ENCODE data around the gene CFAP47. TPM values are rescaled to one million over a fixed set of nuclear protein-coding genes. Genes with fewer than 3 reads are reported as not detected.
"Not testable (repeated sequence)": the region's sequence is repeated elsewhere in the genome, so short reads cannot be mapped to it uniquely, and the experiment has no call there.

CFAP47 gene, protein sequence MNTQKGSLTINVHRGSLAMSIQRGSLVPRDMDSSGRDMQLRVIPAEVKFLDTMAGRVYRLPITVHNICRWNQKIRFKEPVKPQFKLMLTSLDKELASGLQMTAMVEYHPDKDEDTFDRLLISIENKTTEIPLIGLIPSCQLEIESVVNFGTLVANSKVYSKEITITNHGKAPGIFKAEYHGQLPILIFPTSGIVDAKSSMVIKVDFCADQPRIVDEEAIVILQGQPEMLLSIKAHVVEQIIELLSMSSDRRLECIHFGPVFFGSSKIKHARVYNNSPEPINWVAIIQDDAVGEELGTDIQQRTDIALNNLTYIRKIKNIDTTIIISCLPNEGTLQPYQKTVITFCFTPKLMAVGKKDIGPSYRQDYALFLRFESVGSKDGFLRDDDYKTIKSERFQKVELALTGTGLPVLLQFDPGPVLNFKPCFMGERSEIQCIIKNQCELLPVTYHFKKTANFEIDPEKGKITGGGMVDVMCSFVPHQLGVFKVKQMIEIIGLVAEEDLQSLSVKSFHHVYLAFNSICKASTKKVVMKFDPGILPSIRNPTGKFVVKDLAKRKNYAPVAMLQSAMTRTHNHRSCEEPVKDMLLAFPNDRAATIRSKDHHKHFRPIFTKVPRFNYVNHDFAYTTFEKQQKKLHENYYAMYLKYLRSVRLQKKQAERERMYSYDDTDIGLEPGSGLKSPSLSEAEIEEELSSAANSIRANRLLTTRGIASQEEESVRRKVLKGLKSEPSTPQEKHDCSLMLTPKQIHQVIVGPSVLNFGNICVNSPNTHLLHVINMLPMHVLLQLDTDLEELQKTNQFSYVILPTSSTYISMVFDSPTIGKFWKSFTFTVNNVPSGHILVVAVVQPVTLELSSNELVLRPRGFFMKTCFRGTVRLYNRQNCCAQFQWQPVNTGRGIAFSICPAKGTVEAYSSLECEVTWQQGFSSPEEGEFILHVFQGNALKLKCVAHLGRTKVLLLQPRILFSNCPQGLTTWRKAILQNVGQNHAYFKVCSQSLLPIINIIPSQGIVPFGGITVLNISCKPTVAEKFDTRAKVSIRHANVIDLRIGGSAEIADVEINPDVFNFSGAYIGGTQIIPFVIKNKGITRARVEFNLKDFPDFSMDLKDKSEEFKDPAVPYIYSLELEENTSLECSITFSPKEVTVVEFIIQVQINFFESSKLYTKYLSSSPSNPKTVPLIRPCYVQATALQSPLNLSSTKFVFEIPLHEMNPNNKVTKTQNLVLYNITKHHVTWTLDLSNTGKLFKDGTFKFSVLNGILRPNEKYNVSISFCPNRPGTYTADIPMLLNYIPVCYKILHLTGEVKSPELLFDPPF (N-terminal part only)
- under 1 TPM; 0.57 to 0.84 (median 0.81) TPM for polyA plus RNA-seq (ENCODE audit: insufficient read length in 4 of 4)

DNA sequence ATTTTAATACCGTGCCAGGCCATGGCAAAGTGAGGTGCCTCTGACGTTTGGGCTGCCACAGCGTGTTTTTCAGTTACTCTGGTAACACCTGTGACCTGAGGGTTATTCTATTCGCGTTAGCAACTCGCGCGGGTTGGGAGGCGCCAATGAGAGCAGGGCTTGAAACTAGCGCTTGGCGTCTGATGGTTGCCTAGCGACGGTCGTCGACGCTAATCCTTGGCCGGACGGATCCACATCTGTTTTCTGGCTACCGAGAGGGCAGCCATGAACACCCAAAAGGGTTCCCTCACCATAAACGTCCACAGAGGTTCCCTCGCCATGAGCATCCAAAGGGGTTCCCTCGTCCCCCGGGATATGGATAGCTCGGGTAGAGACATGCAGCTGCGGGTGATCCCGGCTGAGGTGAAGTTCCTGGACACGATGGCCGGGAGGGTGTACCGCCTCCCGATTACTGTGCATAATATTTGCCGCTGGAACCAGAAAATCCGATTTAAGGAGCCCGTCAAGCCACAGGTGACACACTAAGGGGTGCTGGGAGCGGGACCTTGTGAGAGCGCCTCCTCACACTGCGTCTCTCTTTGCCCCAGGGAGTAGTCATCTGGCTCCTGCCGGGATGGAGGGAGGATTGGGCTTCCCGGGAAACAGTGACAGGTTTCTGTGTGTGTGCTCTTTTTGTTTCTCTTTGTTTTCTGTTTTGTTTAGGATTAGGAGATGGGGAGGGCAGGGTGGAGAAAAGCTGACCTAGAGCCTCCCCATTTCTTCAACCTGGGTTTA is at the start of gene CFAP47:
CFAP47 (plus strand) TSS at position 199 of the 774 bp plus-strand sequence; CDS start at position 265, 66 bp downstream.
- peak; percentile 27 to 40 (median 31) for DNase-seq (ENCODE audit: low read depth in 4 of 4, low spot score in 3 of 4)

DNA sequence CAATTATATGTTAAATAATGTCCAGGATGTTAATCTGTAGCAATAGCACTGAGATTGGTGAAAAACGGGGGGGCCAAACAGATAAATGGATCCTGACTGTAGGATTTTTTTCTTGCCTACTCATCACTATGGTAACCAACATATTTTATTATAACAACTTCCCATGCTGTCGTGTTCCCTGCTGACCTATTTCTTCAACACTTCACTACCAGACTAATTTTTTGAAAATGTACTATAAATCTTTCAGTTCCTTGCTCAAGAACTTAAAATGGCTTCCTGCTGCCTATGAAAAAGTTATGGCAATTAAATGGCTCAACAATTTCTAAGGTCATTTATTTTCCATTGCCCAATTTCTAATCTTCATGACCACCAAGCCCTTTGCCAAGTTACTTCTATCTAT is 38.9 kb upstream of the CFAP47 start:
- DNase-seq (ENCODE audit: low read depth in 4 of 4, low spot score in 3 of 4): no peak

DNA sequence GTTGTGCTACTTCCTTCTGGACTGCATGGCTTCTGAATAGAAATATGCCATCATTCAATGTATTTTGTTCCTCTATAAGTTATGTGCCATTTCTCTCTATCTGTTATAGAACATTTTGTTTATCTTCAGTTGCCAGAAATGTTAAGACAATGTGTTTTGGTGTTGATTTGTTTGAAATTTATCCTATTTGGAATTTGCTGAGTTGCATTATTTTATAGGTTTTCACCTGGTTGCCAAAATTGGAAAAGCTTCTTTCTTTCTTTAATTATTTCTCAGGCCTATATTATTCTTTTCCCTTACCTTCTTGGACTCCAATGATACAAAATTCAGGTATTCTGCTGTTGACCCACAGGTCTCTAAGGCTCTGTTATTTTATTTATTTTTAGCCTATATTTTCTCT is 33.4 kb upstream of the CFAP47 start:
- no peak for DNase-seq (ENCODE audit: low read depth in 4 of 4, low spot score in 3 of 4)

DNA sequence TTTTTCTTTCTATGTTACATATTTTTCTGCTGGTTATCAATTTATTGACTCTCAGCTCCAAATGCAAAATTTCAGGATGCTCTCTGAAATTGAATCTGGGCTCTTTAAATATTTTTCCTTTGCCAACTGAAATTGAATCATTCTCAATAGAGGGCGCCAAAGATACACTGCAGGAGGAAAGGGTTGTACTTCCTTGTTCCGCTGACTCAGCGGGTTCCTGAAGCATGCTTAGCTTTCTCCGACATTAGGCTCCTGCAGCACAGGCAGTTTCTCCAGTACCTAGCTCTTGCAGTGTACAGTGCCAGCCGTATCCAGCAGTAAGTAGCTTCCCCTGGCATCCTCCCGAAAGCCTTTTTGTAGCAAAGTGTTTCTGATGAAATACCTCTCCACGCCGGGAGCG is 28.8 kb upstream of the CFAP47 start:
- peak; percentile 7 to 22 (median 8) for DNase-seq (ENCODE audit: low read depth in 4 of 4, low spot score in 3 of 4)

DNA sequence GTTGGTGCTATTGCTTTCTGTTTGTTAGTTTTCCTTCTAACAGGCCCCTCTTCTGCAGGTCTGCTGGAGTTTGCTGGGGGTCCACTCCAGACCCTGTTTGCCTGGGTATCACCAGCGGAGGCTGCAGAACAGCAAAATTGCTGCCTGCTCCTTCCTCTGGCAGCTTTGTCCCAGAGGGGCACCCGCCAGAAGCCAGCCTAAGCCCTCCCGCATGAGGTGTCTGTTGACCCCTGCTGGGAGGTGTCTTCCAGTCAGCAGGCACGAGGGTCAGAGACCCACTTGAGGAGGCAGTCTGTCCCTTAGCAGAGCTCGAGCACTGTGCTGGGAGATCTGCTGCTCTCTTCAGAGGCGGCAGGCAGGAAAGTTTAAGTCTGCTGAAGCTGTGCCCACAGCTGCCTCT is 67.3 kb downstream of the CFAP47 start:
- not testable (repeated sequence) for DNase-seq (ENCODE audit: low read depth in 4 of 4, low spot score in 3 of 4)

DNA sequence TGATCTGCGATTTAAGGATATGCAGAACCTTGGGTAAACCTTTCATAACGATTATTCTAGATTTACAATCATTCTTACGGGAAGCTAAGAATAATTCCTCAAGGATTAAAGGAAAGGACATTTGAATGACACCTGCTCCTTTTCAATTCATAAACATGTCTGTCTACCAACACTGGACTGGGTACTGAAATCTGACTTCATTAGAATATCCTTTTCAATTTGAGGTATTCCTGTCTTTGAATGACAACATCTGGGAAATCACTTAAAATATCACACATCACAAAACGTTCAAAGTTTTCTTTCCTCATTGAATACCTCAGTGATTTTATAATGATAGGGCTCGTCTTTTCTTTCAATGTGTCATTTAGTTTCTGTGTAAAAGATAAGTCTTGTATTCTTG is 87.7 kb downstream of the CFAP47 start:
- DNase-seq (ENCODE audit: low read depth in 4 of 4, low spot score in 3 of 4): no peak

DNA sequence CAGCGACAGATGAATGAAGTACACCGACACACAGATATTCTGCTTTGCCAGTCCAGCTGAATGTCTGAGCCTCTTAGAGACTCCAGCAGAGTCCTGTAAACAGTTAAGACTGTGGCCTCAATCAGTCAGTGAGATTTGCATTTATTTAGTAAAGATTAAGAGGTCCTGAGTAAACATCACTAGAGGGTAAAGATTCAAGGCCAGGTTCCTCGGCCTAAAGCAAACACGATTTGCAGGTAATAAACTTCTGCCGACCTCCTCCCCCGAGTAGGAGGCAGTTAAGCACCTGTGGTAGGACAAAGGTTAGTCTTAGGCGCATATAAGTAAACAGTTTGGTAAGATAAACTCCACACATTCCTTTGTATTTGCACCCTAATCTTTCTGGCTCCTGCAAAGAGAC is 99.6 kb downstream of the CFAP47 start:
- DNase-seq (ENCODE audit: low read depth in 4 of 4, low spot score in 3 of 4): no peak

DNA sequence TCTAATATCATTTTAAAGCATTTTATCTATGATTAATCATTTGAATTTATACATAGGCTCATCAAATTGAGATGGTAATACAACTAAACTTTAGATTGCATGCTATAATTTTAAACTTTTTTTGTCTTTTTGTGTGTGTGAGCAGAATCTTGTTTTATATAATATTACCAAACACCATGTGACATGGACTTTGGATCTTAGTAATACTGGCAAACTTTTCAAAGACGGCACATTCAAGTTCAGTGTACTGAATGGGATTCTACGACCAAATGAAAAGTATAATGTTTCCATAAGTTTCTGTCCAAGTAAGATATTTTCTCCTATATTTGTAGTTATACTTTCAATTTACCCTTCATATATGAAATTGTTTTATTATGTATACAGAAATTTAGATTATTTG is 116.0 kb downstream of the CFAP47 start:
- DNase-seq (ENCODE audit: low read depth in 4 of 4, low spot score in 3 of 4): no peak

DNA sequence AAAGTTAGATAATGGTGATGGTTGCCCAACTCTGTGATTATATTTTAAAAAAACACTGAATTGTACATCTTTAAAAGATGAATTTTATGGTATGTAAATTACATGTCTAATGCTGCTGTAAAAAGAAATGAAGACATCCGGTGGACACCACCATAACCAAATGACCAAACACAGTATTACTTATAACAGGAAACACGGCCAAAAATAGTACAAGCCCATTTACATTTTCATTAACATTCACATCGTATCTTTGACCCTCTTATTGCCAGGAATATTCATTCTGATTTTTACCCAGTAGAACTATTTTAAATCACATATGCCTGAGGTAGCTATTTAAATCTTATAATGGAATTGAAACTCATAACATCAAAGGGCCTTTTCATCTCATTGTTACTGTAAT is 143.2 kb downstream of the CFAP47 start:
- DNase-seq (ENCODE audit: low read depth in 4 of 4, low spot score in 3 of 4): no peak

DNA sequence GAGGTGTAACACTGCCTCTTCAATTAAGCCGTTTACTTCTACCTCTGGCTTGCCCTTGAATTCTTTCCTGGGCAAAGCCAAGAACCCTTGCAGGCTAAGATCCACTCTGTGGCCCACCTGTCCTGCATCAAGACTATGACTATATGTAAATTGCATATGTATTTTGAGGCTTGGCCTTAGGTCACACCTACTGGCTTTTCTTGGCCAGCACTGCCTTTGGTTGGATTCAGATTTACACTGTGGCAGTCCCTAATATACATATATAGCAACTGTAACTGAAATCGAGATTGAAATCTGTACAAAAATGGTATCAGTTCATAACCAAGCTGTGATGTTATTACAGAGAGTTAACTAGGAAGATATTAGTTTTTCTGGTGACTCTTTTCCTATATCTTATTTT is 151.5 kb downstream of the CFAP47 start:
- no peak for DNase-seq (ENCODE audit: low read depth in 4 of 4, low spot score in 3 of 4)

DNA sequence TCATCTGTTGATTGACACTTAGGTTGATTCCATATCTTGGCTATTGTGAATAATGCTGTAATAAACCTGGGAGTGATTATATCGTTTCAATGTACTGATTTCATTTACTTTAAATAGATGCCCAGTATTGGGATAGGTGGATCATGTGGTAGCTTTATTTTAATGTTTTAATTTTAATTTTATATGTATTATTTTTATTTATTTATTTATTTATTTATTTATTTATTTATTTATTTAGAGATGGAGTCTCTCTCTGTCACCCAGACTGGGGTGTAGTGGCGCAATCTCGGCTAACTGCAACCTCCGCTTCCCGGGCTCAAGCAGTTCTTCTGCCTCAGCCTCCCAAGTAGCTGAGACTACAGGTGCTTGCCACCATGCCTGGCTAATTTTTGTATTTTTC is 155.5 kb downstream of the CFAP47 start:
- not testable (repeated sequence) for DNase-seq (ENCODE audit: low read depth in 4 of 4, low spot score in 3 of 4)

DNA sequence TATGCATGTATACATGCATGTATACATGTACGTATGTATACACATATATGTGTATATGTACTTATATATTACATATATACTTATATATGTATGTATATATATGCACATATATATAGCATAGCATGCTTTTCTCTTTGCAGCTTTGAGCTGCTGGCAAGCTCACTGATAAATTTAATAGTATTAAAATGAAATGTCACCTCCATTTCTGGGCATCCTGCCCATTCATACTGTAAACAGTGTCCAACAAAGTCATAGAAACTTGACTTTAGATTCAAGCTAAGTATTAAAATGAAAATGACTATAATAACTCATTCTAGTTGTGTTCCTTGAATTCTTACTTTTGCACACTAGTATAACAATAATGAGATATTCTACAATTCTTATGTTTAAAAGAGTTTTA is 163.7 kb downstream of the CFAP47 start:
- no peak for DNase-seq (ENCODE audit: low read depth in 4 of 4, low spot score in 3 of 4)

DNA sequence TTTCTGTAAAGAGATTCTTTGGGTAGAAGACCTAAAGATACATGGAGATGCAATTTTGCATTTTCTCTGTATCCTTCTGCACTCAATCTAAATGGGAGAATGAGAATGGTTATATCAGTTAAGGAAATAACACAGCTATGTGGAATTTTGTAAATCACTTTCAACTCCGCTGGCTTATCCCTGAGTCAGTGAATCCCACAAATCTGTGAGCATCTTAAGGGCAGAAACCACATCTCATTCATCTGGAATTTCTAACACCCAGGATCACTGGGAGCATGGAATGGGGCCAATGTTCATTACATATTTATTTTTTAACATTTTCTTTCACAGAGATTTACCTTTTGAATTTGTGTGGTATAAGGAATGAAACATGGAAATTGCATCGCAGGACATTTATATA is 167.8 kb downstream of the CFAP47 start:
- no peak for DNase-seq (ENCODE audit: low read depth in 4 of 4, low spot score in 3 of 4)

DNA sequence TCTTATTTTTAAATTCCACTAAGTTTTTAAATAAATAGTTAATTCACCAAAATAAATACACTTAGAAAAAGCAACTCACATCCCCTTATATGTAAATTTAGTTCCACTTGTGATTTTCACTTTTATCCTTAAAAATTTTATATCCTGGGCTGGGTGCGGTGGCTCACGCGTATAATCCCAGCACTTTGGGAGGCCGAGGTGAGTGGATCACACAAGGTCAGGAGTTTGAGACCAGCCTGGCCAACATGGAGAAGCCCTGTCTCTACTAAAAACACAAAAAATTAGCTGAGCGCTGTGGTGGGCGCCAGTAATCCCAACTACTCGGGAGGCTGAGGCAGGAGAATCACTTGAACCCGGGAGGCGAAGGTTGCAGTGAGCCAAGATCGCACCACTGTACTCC is 169.4 kb downstream of the CFAP47 start:
- not testable (repeated sequence) for DNase-seq (ENCODE audit: low read depth in 4 of 4, low spot score in 3 of 4)

DNA sequence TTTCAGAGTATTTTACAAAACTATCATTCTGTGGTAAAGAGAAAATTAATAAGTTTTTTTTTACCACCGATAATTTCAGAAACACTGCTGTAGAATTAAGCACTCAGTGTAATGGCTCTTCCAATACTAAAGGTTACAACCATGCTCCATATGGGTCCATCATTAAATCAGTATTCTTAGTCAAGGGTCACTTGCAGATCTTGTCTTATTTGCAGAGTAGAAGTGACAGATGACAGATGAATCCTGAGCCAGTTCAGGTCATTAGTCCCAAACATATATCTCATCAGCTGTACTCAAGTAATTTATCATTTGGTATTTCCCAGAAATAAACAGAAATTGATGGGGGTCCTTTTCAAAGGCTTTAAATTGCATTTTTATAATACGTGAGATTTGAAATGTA is 182.9 kb downstream of the CFAP47 start:
- DNase-seq (ENCODE audit: low read depth in 4 of 4, low spot score in 3 of 4): no peak

DNA sequence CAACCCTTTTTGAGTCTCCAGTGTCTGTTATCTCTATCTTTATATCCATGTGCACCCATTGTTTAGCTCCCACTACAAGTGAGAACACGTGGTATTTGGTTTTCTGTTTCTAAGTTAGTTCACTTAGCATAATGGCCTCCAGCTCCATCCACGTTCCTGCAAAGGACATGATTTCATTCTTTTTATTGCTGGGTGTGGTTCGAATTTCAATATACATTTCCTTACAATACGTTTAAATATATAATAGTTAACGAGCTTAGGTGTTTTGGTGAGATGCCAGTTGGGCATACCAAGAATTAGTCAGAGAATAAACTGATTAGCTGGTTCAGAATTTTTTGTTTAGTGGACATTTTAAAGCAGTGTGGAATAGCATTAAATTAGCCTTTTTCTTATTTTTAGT is 196.7 kb downstream of the CFAP47 start:
- DNase-seq (ENCODE audit: low read depth in 4 of 4, low spot score in 3 of 4): no peak

DNA sequence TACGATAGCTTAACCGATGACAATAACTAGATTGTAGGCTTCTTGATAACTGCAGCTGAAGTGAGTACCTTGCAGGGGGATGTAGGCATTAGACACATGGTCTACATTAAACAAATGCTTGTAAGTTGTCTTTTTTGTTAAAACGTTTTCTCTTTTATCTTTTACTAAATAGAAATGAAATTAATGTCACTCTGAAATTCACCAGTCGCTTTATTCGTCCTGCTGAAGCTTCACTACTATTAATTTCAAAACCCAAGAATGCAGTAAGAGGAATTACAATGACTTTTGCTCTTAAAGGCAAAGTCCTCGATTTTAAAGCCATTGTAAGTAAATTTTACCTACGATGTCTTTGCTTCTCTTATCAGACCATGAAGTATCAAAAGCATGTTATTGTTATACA is 239.7 kb downstream of the CFAP47 start:
- no peak for DNase-seq (ENCODE audit: low read depth in 4 of 4, low spot score in 3 of 4)

DNA sequence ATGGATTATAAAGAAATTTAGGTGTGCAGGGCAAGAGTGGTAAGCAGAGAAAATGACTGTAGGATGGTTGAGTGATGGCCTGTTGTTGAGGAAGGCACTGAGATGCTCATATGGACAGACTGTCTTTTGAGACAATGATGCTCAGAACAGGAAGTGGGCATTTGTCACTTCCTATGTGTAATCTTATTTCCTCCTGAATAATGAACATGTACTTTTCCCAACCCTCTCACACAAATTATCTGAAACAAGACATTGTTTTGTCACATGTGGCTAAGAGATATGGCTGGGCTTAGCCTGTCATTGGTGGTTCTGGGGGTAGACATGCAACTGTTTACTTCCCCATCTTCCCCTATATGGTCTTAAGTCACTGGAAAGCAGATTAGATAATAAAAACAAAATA is 240.5 kb downstream of the CFAP47 start:
- no peak for DNase-seq (ENCODE audit: low read depth in 4 of 4, low spot score in 3 of 4)

DNA sequence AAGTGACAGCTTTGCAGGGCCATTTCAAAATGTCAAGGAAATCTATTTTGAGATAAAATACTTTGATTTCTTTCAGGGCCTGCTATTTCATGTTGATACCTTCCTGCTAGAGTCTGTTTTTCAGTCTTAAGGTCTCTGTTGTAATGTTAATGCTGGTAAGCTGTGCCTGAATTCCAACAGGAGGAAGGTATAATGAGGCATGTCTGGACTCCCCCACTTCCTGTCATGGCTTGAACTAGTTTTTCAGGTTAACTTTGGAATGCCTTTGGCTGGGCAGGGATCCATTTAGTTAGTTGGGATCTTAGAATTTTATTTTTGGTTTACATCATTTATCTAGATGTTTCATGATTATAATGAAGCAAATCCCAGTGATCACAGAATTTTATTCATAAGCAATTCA is 279.0 kb downstream of the CFAP47 start:
- DNase-seq (ENCODE audit: low read depth in 4 of 4, low spot score in 3 of 4): no peak

DNA sequence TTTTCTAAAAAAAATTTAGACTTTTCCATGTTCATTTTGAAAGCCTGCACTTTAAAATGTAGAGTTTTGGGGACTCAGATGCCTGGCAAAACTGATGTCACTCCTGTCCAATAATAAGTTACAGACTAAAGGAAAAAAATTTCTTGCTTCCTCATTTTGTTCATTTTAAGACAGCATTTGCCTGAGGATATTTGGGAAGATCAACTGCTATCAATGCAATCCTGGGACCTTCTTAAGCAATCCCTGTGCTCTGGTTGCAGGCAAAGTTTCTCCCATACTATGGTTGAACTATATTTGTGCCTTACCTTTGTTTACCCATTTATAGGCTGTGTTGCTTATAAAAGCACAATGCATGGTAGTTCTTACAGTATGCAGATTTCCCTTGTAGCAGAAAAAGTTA is 280.4 kb downstream of the CFAP47 start:
- no peak for DNase-seq (ENCODE audit: low read depth in 4 of 4, low spot score in 3 of 4)

All from right renal pelvis (tissue), 4 donors.